Amniotic stem cell (primary cell): ENCODE results near the gene HEG1.

Experiments used
- DNase-seq: peaks from one replicate; lab custom pipeline; 2025; lab: John Stamatoyannopoulos, UW

The HEG1 gene

GRCh38 chr3:125050488-125051090, 5.2 kb downstream of the HEG1 start:
- DNase-seq, result no peak

- no peak for DNase-seq
Measured at GRCh38 chr3:125048282-125048681, 7.5 kb downstream of the HEG1 start.

GRCh38 chr3:125045965-125046364, 9.8 kb downstream of the HEG1 start:
- DNase-seq, result peak; percentile 41

- DNase-seq, result no peak
Measured at GRCh38 chr3:125045194-125045593, 10.6 kb downstream of the HEG1 start.

GRCh38 chr3:125043599-125044151, 12.1 kb downstream of the HEG1 start:
- no peak for DNase-seq

GRCh38 chr3:125042725-125043406, 12.9 kb downstream of the HEG1 start:
- no peak for DNase-seq

- no peak for DNase-seq
Measured at GRCh38 chr3:125039131-125040100, 16.4 kb downstream of the HEG1 start.

GRCh38 chr3:125037498-125038150, 18.2 kb downstream of the HEG1 start:
- DNase-seq, result no peak

- DNase-seq, result no peak
Measured at GRCh38 chr3:125035217-125035616, 20.6 kb downstream of the HEG1 start.

- no peak for DNase-seq
Measured at GRCh38 chr3:125033616-125034015, 22.2 kb downstream of the HEG1 start.

GRCh38 chr3:125033135-125033534, 22.7 kb downstream of the HEG1 start:
- DNase-seq, result no peak

GRCh38 chr3:125032683-125033082, 23.1 kb downstream of the HEG1 start:
- no peak for DNase-seq

- no peak for DNase-seq
Measured at GRCh38 chr3:125032100-125032643, 23.6 kb downstream of the HEG1 start.

GRCh38 chr3:125031544-125031943, 24.3 kb downstream of the HEG1 start:
- no peak for DNase-seq

- no peak for DNase-seq
Measured at GRCh38 chr3:125028657-125029056, 27.1 kb downstream of the HEG1 start.

GRCh38 chr3:125025642-125026041, 30.2 kb downstream of the HEG1 start:
- peak; percentile 14 for DNase-seq

GRCh38 chr3:125024817-125025216, 31.0 kb downstream of the HEG1 start:
- DNase-seq, result no peak

- no peak for DNase-seq
Measured at GRCh38 chr3:125023833-125024555, 31.8 kb downstream of the HEG1 start.

GRCh38 chr3:125022206-125022605, 33.6 kb downstream of the HEG1 start:
- DNase-seq, result no peak

- no peak for DNase-seq
Measured at GRCh38 chr3:125019271-125019670, 36.5 kb downstream of the HEG1 start.

GRCh38 chr3:125017406-125017805, 38.4 kb downstream of the HEG1 start:
- DNase-seq, result no peak
